Erythroblast (primary cell): ENCODE data around the gene TSPAN9.

Source experiments
- DNase-seq, 2 experiments: peaks; one replicate each; lab custom pipeline; 2025; lab: John Stamatoyannopoulos, UW
- GATA1 ChIP-seq: IDR thresholded peaks from 2 replicates; pipeline ENCODE4 v1.6.1; 2011; ENCODE audit warnings: low read depth, mild to moderate bottlenecking, control low read depth, low read length, moderate library complexity
- POLR2A ChIP-seq: IDR thresholded peaks from 2 replicates; pipeline ENCODE4 v1.6.1; 2011; ENCODE audit warnings: mild to moderate bottlenecking, low read length

TSPAN9 gene

DNA sequence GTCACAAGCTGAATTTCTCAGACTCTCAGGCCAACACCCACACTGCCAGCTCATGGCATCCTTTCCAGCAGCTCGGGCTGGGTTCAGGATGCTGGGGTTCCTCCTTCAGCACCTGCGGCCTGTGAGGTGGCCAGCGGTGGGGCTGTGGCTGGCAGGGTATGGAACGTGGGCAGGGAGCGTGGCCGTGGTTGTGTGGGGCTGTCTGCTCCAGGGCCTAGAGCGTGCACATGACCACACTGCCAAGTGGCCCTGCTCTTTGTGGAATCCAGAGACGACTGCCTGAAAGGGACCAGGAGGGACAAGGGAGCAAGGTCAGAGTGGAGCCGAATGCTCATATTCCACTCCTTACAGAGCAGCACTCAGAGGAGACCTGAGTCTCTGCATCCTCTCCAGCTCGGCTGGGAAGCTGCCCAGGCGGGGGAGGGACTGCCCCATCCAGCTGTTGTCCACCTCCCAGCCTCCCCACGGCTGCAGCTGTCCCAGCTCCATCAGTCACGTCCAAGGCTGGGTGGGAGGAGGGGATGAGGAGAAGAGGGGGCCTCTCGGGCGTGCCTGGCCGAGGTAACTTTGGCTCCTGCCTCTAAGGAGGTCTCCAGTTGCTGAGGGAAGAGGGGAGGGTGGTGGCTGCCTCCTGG is 71.3 kb downstream of the TSPAN9 start:
- no peak for TF ChIP-seq GATA1
- no peak for TF ChIP-seq POLR2A
- no peak for DNase-seq

DNA sequence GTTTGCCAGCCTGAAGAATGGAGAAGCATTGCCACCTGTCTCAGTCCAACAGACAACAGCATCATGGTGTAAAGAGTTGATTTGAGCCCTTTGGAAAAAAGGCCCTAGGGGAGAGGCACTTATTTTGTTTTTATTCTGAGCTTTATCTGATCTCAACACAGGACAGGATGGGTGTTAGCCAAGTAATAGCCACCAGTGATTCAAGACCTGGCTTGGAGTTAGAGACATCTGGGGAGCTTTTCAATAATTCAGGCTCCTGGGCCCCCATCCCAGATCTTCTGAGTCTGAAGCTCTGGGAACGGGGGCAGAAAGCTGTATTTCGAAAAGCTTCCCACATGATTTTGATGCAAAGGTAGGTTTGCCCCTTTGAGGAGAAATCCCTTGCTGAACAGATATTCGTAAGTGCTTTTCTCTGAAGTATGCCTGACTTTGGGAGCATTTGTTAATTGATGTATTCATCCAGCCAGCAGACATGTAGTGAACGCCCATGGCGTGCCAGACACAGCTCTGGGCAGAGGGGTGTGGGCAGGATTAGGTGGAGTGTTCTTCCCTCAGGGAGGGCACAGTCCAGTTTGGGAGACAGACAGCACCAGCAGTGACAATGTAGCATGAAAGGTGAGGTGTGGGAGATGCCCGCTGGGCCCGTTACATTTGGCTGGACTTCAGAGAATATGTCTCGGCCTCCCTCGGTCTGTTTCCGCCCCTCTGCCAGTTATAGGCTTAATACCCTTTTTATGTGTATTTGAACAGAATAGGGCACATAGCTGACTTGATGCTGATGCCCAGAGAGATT is 72.5 kb downstream of the TSPAN9 start:
- no peak for TF ChIP-seq POLR2A
- no peak for TF ChIP-seq GATA1

DNA sequence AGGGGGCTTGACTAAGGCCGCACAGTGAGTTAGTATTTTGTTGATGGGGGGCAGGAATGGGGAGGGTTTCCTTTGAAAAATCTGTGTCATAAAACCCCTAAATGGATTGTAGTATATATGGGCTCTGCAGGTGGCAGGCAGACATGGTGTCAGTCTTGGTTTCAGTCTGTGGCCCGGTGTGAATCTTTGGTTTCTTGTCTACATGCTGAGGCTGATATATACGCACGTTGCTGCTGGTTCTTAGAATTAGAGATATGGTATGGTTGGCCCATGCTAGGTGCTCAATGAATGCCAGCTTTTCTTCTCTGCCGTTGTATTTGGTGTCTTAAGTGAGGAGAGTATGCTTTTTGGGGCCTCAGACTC is 73.1 kb downstream of the TSPAN9 start:
- DNase-seq: no peak

More for the DNA sequence above, 72.5 kb downstream of the TSPAN9 start:
- DNase-seq: no peak

DNA sequence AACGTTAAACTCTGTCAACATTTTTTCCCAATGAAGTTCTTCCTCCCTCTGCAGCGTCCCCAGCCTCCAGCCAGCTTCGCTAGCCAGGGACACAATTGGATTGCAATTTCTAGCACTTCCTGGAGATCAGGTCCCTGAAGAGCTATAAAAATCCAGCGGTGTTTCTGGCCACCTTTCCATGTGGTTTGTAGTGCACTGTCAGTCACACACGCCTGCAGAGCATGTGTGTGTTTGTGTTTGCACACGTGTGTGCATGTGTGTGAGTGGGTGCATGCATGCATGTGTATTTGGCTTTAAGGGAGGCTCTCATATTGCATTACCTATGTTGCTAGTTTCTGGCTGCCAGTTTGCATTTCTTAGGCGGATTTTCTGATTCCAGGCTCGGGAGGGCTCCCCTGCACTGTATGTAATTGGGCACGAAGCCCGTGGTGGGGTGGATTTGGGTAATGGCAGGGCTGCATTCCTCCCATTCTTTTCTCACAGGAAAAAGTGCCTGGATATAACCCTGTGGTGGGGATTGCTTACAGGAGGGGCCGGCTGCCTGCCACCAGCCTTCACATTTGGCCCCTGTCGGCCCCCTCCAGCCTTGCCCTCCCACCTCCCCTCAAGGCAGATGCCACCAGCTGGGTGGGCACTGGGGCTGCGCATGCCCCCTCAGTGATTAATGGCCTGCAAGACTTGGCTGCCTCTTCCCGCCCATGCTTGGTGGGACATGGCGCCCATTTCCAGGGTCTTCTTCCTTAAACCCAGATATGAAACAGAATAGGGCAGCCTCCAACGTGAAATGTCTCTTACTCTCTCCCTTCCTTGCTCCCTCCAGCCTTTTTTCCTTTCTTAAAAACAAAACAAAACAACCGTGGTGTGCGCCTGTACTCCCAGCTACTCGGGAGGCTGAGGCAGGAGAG is 74.0 kb downstream of the TSPAN9 start:
- no peak for TF ChIP-seq POLR2A
- no peak for TF ChIP-seq GATA1

More for the DNA sequence above, 73.1 kb downstream of the TSPAN9 start:
- TF ChIP-seq GATA1 (no peak), POLR2A (no peak)

DNA sequence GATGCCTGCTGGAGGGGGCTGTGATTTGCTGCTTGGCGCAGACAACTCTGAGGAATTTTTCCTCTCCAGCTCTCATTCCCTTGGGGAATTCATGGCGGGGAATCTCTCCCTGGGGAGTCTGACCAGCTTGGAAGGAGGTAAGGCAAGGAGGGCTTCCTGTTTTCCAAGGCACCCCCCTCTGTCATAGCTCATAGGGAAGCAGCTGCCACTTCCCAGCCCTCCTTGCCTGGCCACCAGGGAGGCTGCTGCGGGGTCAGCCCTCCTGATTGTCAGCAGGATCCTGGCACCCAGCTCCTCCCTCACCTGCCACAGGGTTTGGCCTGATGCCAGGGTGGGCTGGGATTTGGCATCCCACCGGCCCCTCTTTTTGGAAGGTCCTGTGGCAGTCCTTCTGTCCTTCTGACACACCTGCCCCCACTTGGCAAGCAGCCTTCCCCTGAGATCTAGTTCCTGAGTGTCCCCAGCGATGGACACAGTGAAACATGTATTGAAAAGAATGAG is 74.9 kb downstream of the TSPAN9 start:
- DNase-seq: no peak
- no peak for TF ChIP-seq POLR2A
- no peak for TF ChIP-seq GATA1

More for the DNA sequence above, 74.0 kb downstream of the TSPAN9 start:
- DNase-seq: no peak

DNA sequence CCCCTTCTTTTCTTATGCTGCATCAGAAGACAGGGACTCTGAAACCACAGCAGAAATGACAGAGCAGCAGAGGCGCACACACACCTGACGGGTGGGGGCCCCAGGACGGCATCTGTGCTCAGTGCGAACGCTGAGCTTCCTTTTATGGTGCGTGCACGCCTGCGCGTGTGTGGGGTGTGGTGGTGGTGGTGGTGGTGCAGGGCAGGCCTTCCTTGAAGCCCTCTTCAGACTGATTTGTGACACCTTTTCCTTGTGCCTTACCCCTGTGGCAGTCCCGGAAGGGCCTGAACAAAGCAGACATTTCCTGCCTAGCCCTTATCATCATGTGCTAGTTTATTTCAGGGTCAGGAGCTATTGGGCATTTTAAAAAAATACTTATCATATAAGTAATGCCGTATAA is 75.7 kb downstream of the TSPAN9 start:
- DNase-seq: no peak
- TF ChIP-seq POLR2A (no peak), GATA1 (no peak)

DNA sequence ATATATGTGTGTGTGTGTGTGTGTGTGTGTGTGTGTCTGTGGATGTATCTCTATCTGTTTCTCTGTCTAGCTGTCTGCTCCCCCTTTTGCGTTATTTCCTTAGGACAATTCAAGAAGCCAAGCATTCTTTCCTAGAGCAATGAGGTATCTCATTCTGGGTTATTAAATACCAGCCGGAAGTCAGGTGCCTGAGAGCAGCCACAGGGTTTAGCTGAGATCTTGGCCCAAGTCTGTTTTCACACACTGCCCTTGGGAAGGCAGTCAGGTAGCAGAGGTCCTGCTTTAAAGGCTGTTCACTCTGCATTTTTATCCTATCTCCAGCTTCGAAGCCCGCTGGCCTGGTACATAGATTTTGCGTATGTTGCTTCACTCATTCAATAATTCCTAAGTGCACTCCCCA is 76.8 kb downstream of the TSPAN9 start:
- TF ChIP-seq POLR2A: no peak
- no peak for TF ChIP-seq GATA1
- DNase-seq: no peak

DNA sequence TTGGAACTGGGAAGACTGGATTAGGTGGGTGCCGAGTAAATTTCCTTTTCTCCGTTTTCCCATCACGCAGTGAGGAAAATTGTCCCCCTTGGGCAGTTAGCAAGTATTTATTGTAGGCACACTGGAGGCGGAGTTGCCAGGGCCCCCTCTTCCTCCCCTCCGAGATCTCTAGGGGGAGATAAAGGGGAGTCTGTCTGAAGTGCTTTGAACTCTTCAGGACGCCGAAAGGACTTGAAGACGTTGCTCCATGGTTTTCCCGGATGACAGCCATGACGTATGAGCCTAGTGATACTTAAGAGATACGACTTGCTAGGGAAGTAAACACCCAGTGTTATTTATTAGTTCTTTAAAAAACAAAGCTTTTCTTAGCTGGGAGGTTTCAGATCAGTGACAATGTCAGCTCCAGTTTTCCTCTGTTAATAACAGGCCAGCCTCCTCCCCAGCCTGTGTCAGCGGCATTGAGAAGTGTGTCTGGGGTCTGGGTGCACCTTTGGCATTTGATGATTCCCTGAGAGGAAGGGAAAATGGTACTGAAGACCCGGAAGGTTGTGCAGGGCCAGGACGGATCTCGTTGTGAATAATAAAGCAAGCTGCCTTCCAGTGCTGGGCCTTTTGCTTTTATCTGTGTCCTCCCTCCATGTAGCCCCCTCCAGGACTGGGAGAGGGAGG is 78.7 kb downstream of the TSPAN9 start:
- TF ChIP-seq GATA1 (no peak), POLR2A (no peak)
- no peak for DNase-seq

DNA sequence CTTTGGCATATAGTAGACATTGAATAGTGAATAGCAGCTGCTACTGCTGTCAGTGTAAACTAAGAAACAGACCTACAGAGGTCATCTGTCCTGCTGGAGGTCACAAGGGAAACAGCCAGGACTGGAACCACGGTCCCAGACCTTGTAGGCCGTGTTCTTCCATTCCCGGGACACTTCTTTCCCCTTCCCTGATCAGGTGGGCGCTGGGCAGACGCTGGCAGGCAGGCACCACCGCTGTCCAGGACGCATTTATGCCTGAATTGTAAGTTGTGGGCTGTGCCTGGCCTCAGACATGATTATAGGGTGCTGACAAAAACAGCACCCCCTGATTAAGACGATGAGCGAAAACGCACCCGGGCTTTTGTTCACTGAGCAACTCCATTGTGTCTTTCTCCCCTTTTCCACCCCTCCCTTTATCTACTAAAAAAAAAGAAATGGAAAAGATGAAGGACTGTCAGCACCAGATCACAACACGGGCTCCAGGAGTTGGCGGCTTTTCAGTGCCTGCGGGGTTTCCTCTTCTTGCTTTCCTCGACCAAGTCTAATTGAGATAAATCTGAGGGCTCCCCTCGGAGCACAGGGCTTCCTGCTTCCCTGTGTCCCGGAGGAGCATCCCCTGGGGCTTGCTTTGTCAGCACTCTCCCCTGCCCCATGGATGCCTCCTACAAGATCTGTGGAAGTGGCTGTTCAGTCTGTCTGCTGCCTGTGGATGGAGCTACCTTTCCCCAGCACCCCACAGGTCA is 80.6 kb downstream of the TSPAN9 start:
- no peak for TF ChIP-seq GATA1
- TF ChIP-seq POLR2A: no peak
- DNase-seq: no peak

DNA sequence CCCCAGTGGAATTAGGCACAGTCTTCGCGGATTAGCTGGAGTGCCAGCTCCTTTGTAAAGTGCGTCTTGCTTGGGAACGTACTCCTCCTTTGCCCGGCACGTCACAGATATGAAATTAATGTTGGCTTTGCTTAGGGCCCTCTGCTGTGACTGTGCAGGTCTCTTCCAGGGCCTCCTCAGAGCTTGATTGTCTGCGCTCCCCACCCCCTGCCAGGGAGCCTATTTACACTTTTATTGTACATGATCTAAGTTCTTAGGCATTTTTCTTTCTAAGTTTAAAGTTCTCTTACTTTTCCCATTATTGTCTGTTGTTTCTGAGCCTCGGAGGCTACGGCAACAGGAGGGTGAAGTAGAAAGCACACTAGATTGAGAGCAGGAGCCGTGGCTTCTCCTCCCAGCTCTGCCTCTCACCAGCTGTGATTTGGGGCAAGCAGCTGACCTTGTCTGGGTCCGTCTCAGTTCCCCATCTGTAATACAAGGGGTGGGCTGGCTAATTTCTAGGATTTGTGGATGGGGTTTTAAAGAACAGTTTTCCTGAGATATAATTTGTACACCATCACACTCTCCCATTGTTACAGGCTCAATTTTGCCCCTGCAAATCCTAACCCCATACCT is 81.8 kb downstream of the TSPAN9 start:
- TF ChIP-seq POLR2A: no peak
- no peak for TF ChIP-seq GATA1
- DNase-seq: no peak

DNA sequence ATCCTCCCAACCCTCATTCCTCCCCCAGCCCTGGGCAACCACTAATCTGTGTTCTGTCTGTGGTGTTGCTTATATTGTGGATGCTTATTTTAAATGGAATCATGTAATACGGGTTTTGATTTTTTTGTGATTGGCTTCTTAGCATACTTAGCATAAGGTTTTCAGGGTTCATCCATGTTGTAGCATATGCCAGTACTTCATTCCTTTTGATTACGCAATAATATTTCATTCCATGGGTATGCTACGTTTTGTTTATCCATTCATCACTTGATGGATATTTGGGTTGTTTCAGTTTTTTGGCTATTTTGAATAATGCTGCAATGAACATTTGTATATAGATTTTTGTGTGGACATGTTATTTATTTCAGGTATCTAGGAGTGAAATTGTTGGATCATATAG is 82.9 kb downstream of the TSPAN9 start:
- no peak for TF ChIP-seq POLR2A
- TF ChIP-seq GATA1: no peak
- DNase-seq: no peak

DNA sequence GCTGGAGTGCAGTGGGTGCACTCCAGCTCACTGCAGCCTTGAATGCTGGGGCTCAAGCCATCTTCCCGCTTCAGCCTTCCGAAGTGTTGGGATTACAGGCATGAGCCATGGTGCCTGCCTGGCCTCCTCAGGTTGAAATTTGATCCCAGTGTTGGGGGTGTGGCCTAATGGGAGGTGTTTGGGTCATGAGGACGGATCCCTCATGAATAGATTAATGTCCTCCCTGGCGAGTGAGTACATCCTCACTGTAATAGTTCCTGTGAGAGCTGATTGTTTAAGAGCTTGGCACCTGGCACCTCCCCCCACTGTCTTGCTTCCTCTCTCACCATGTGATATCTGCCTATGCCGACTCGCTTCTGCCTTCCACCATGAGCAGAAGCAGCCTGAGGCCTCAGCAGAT is 84.7 kb downstream of the TSPAN9 start:
- TF ChIP-seq POLR2A (no peak), GATA1 (no peak)
- no peak for DNase-seq
